Kidney (tissue), 14 donors: ENCODE data around the gene ARMC6. TPM values are rescaled to one million over a fixed set of nuclear protein-coding genes. Genes with fewer than 3 reads are reported as not detected.

Source experiments
- DNase-seq, 5 donors: peaks; one replicate each; pipeline ENCODE4 v3.0.0-alpha.2; 2013 to 2020
- FAIRE-seq: peaks from 2 replicates; lab custom pipeline; 2012; peaks lifted over from hg19 to GRCh38; lab: Jason Lieb, UNC
- H3K27ac ChIP-seq, 2 donors: one replicate each; pipeline ENCODE4 v1.7.0; 2013; ENCODE audit warnings: low read depth in 2 of 2, low read length in 2 of 2, inconsistent platforms in 1 of 2
- H3K27me3 ChIP-seq: one replicate; pipeline ENCODE4 v1.7.1; 2013; ENCODE audit warnings: low read length, inconsistent platforms; ENCODE audit not compliant: control insufficient read depth, insufficient read depth
- H3K36me3 ChIP-seq, 3 donors: one replicate each; pipeline versions ENCODE4 v1.7.0 to v1.7.1; 2013; ENCODE audit warnings: low read length in 3 of 3, control low read depth in 1 of 3, inconsistent platforms in 1 of 3; ENCODE audit not compliant: insufficient read depth in 3 of 3, control insufficient read depth in 2 of 3
- H3K4me1 ChIP-seq, 3 donors: one replicate each; pipeline versions ENCODE4 v1.7.0 to v1.7.1; 2013; ENCODE audit warnings: low read length in 3 of 3, inconsistent platforms in 1 of 3, low read depth in 1 of 3; ENCODE audit not compliant: control insufficient read depth in 2 of 3, insufficient read depth in 2 of 3
- H3K4me3 ChIP-seq, 3 donors: one replicate each; pipeline versions ENCODE4 v1.7.0 to v1.8.1; 2013; ENCODE audit warnings: low read length in 3 of 3, control low read depth in 1 of 3, inconsistent platforms in 1 of 3
- H3K9ac ChIP-seq, 3 donors: one replicate each; pipeline versions ENCODE4 v1.7.0 to v1.7.1; 2013; ENCODE audit warnings: low read length in 3 of 3, control low read depth in 1 of 3, inconsistent platforms in 1 of 3
- H3K9me3 ChIP-seq, 3 donors: one replicate each; pipeline versions ENCODE4 v1.7.0 to v1.7.1; 2013; ENCODE audit warnings: low read length in 3 of 3, control low read depth in 1 of 3, inconsistent platforms in 1 of 3; ENCODE audit not compliant: control insufficient read depth in 2 of 3, insufficient read depth in 1 of 3
- CTCF ChIP-seq: IDR thresholded peaks from 3 replicates; pipeline ENCODE4 v1.5.1; 2012; ENCODE audit warnings: mild to moderate bottlenecking, moderate library complexity, borderline replicate concordance; ENCODE audit not compliant: insufficient read depth; ENCODE audit errors: extremely low read depth
- intact Hi-C: fragments of 100-400 bp; cut with DNase I; formaldehyde crosslinking; loops from one replicate; pipeline ENCODE4 v1.11.1; 2022
- polyA plus RNA-seq: library from polyadenylated mRNA; stranded (reverse); fragments of 350-450 nt; fragmentation: Illumina TruSeq; extraction: RNeasy Lipid Tissue Mini Kit (QIAGEN cat#74804); gene quantifications from one replicate; pipeline ENCODE4 v1.2.3, GENCODE V29; 2014; ENCODE audit warnings: low read depth, low replicate concordance; ENCODE audit not compliant: insufficient read depth
- total RNA-seq: library from RNA; stranded (reverse); fragmentation: NEBNext Ultra II Directional; extraction: Animal tissue kit (Norgen Biotek cat#: 25700); gene quantifications from one replicate; pipeline ENCODE4 v1.2.1, GENCODE V29; 2021
- donor health status: control.
- donor health status: control.
- donor health status: control.
- donor health status: control.
- donor health status: control.
- donor health status: DM: yes; HTN: yes; CAD: no.
- donor health status: Normal renal cell carcinoma (clear cell type).

ARMC6 gene
- total and polyA plus RNA-seq, 2 donors from 2014 or later, result 23.0 to 24.6 TPM

- H3K27ac ChIP-seq, result no peak overlapping the region
- H3K4me1 ChIP-seq, result peaks cover 0 to 10% (median 0%) of the 10 kb centered on the region in 3 donors
- FAIRE-seq, result no peak
- H3K27me3 ChIP-seq, result no peaks in the 10 kb centered on the region
- H3K9ac ChIP-seq, result no peak overlapping the region
- peaks cover 0 to 3% (median 0%) of the 10 kb centered on the region in 3 donors for H3K36me3 ChIP-seq
- TF ChIP-seq CTCF, result no peak
- H3K9me3 ChIP-seq, result no peaks in the 10 kb centered on the region
- intact Hi-C loops, result no loop called here
- H3K4me3 ChIP-seq, result no peak overlapping the region
- no peak for DNase-seq
Observed at GRCh38 chr19:19076476-19076875, 43.1 kb downstream of the ARMC6 start.

- Histone ChIP-seq H3K36me3 (peaks cover 0 to 3% (median 0%) of the 10 kb centered on the region in 3 donors), H3K4me1 (peaks cover 0 to 15% (median 5%) of the 10 kb centered on the region in 3 donors), H3K9ac (no peak overlapping the region), H3K4me3 (no peak overlapping the region), H3K9me3 (no peaks in the 10 kb centered on the region), H3K27ac (no peak overlapping the region), H3K27me3 (no peaks in the 10 kb centered on the region)
- no peak for FAIRE-seq
- intact Hi-C loops, result no loop called here
- no peak for DNase-seq
- no peak for TF ChIP-seq CTCF
Observed at GRCh38 chr19:19077103-19077502, 43.7 kb downstream of the ARMC6 start.

GRCh38 chr19:19078801-19079200 is 45.4 kb downstream of the ARMC6 start:
- Histone ChIP-seq H3K4me3 (no peak overlapping the region), H3K36me3 (peaks cover 0 to 3% (median 0%) of the 10 kb centered on the region in 3 donors), H3K27ac (no peak overlapping the region), H3K4me1 (peaks cover 0 to 12% (median 5%) of the 10 kb centered on the region in 3 donors), H3K27me3 (no peaks in the 10 kb centered on the region), H3K9me3 (no peaks in the 10 kb centered on the region), H3K9ac (no peak overlapping the region)
- DNase-seq, result no peak
- FAIRE-seq, result no peak
- TF ChIP-seq CTCF, result no peak
- intact Hi-C loops, result no loop called here

- H3K4me3 ChIP-seq, result no peak overlapping the region
- DNase-seq (no peak), FAIRE-seq (no peak)
- peaks cover 0 to 8% (median 5%) of the 10 kb centered on the region in 3 donors for H3K4me1 ChIP-seq
- no peak overlapping the region for H3K27ac ChIP-seq
- intact Hi-C loops, result no loop called here
- TF ChIP-seq CTCF, result no peak
- no peaks in the 10 kb centered on the region for H3K27me3 ChIP-seq
- H3K9me3 ChIP-seq, result no peaks in the 10 kb centered on the region
- H3K36me3 ChIP-seq, result peaks cover 0 to 3% (median 0%) of the 10 kb centered on the region in 3 donors
- H3K9ac ChIP-seq, result no peak overlapping the region
Observed at GRCh38 chr19:19079571-19079970, 46.2 kb downstream of the ARMC6 start.
